ENCODE measurements around the gene KCNK10. TPM values are rescaled to one million over a fixed set of nuclear protein-coding genes. Genes with fewer than 3 reads are reported as not detected.

KCNK10 gene
- total and polyA plus RNA-seq, 10 of the 15 experiments (the other 5 are each of a cell fraction or from before 2014, with no cell fraction given) = 0.01 to 0.06 (median 0.02) TPM; not detected in 7

DNA sequence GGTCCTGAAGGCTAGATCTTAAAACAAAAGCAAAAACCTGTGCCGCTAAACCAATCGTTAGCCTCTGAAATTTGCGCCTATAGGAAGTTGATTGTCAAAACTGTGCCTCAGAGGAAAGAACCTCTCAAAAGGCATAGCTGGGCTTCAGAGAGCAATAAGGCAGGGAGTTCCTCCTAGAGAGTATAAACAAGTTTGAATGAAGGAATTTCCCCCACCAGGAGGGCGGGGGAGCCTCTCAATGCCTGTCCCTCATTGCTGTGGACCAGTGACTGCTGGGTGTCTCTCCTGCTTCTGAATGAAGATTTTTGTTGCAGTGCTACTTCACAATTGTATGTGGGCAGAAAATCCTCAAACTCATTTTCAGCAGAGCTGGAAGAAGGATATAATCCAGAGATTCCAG lies 88.6 kb downstream of the KCNK10 start (continued):
- TF ChIP-seq, protein P1, sequence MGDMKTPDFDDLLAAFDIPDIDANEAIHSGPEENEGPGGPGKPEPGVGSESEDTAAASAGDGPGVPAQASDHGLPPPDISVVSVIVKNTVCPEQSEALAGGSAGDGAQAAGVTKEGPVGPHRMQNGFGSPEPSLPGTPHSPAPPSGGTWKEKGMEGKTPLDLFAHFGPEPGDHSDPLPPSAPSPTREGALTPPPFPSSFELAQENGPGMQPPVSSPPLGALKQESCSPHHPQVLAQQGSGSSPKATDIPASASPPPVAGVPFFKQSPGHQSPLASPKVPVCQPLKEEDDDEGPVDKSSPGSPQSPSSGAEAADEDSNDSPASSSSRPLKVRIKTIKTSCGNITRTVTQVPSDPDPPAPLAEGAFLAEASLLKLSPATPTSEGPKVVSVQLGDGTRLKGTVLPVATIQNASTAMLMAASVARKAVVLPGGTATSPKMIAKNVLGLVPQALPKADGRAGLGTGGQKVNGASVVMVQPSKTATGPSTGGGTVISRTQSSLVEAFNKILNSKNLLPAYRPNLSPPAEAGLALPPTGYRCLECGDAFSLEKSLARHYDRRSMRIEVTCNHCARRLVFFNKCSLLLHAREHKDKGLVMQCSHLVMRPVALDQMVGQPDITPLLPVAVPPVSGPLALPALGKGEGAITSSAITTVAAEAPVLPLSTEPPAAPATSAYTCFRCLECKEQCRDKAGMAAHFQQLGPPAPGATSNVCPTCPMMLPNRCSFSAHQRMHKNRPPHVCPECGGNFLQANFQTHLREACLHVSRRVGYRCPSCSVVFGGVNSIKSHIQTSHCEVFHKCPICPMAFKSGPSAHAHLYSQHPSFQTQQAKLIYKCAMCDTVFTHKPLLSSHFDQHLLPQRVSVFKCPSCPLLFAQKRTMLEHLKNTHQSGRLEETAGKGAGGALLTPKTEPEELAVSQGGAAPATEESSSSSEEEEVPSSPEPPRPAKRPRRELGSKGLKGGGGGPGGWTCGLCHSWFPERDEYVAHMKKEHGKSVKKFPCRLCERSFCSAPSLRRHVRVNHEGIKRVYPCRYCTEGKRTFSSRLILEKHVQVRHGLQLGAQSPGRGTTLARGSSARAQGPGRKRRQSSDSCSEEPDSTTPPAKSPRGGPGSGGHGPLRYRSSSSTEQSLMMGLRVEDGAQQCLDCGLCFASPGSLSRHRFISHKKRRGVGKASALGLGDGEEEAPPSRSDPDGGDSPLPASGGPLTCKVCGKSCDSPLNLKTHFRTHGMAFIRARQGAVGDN (IDR thresholded peaks at IDR 0.05) = no peak
- TF ChIP-seq ZNF207 (IDR thresholded peaks at IDR 0.05; ENCODE audit: borderline replicate concordance) = no peak
- TF ChIP-seq, protein P2, sequence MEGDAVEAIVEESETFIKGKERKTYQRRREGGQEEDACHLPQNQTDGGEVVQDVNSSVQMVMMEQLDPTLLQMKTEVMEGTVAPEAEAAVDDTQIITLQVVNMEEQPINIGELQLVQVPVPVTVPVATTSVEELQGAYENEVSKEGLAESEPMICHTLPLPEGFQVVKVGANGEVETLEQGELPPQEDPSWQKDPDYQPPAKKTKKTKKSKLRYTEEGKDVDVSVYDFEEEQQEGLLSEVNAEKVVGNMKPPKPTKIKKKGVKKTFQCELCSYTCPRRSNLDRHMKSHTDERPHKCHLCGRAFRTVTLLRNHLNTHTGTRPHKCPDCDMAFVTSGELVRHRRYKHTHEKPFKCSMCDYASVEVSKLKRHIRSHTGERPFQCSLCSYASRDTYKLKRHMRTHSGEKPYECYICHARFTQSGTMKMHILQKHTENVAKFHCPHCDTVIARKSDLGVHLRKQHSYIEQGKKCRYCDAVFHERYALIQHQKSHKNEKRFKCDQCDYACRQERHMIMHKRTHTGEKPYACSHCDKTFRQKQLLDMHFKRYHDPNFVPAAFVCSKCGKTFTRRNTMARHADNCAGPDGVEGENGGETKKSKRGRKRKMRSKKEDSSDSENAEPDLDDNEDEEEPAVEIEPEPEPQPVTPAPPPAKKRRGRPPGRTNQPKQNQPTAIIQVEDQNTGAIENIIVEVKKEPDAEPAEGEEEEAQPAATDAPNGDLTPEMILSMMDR (IDR thresholded peaks at IDR 0.05 in 2 of 3, conservative IDR thresholded peaks at IDR 0.05 in 1 of 3; ENCODE audit: control insufficient read depth in 2 of 3, extremely low read depth in 1 of 3, insufficient read depth in 1 of 3, low read depth in 3 of 3, low read length in 3 of 3) = no peak

DNA sequence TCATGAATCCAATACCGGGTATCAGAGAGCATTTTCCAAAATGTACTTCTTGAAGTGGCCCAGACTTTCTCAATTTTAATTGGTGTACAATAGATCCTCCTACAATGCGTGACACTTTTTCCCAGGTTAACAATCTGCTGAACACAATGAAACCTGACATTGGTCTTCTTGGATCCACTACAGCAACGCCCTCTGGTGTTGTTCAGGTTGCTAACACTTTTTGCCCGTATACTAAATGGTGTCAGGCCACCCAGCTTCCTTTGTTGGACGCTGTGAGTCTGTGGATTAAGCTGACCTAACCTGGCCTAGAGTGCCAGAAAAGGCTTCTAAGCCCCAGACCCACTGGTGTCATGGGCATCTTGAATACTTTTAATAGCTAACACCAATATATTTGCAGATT lies 89.2 kb downstream of the KCNK10 start:
- SMC1A ChIA-PET (ENCODE audit: uncharacterized antibody, unreplicated experiment) = interaction anchor here (0.9 to 4.3 kb wide), 5 partner anchors 44 to 288 kb away, joined by 4 to 23 read pairs (median 6); no protein-coding TSS in a partner anchor
- POLR2A ChIA-PET = no interaction called here
- WGBS (ENCODE audit: insufficient coverage, insufficient replicate concordance, low lambda C conversion rate, missing lambda C conversion rate) = 34% methylated on average over 5 of the region's 5 CpGs
- H3K27me3 ChIP-seq (replicated peaks in 1 of 2; ENCODE audit: control insufficient read depth in 2 of 2, insufficient read depth in 2 of 2, low read length in 1 of 2) = no peaks in the 10 kb centered on the region
- H4K20me1 ChIP-seq (ENCODE audit: control insufficient read depth, insufficient read depth) = no peaks in the 10 kb centered on the region
- DNase-seq (ENCODE audit: low read depth, low spot score) (no peak), ATAC-seq (peak; percentile 64), FAIRE-seq (no peak)
- H3K9me3 ChIP-seq (replicated peaks; ENCODE audit: control insufficient read depth, insufficient read depth, low read length) = no peaks in the 10 kb centered on the region
- CTCF ChIA-PET = interaction anchor here (1.0 to 6.7 kb wide), 5 partner anchors 14 to 288 kb away, joined by 3 to 48 read pairs (median 23); no protein-coding TSS in a partner anchor
- H3K79me2 ChIP-seq (ENCODE audit: control insufficient read depth, insufficient read depth, low read length) = no peaks in the 10 kb centered on the region
- in situ Hi-C loops (cut with MboI) = loop anchor here (10.0 kb wide), 1 partner anchor 289 kb away; no protein-coding TSS in a partner anchor
- no peak overlapping the region for H3K9ac ChIP-seq (ENCODE audit: control insufficient read depth, insufficient read depth, low read length)
- no peaks in the 10 kb centered on the region for H3K36me3 ChIP-seq (ENCODE audit: control insufficient read depth in 2 of 2, insufficient read depth in 2 of 2, low read length in 1 of 2)
- H3K27ac ChIP-seq (ENCODE audit: control insufficient read depth, insufficient read depth) = no peak overlapping the region
- no peak overlapping the region for H3K4me3 ChIP-seq
- H3K4me1 ChIP-seq (ENCODE audit: control insufficient read depth, insufficient read depth, low read length) = no peaks in the 10 kb centered on the region
- no peak overlapping the region for H3K4me2 ChIP-seq (ENCODE audit: control insufficient read depth, insufficient read depth)
- RAD21 ChIA-PET (ENCODE audit: unreplicated experiment) = interaction anchor here (1.0 to 3.4 kb wide), 3 partner anchors 44 to 288 kb away, joined by 3 to 12 read pairs (median 5); no protein-coding TSS in a partner anchor
- BruUV-seq (replicated peaks) = no TSS peak
- H2AFZ ChIP-seq (ENCODE audit: control insufficient read depth, low read depth, low read length) = no peak overlapping the region
- intact Hi-C loops (cut with micrococcal nuclease; ENCODE audit: unreplicated experiment) = loop anchor here (2.0 kb wide), 2 partner anchors 45 to 289 kb away; no protein-coding TSS in a partner anchor
- TF ChIP-seq SMC3 (IDR thresholded peaks at IDR 0.05; ENCODE audit: borderline replicate concordance, low read length) = peak; percentile 30; the same call in 1 of the 2 replicates
- peak; percentile 40; the same call in 1 of the 2 replicates for TF ChIP-seq RAD21 (IDR thresholded peaks at IDR 0.05; ENCODE audit: insufficient read depth, low read depth, low read length)
- TF ChIP-seq HCFC1 (IDR thresholded peaks at IDR 0.05; ENCODE audit: low read length) = no peak
- no peak for TF ChIP-seq ZSCAN29 (IDR thresholded peaks at IDR 0.05)
- TF ChIP-seq, protein P3, sequence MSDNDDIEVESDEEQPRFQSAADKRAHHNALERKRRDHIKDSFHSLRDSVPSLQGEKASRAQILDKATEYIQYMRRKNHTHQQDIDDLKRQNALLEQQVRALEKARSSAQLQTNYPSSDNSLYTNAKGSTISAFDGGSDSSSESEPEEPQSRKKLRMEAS (IDR thresholded peaks at IDR 0.05; ENCODE audit: low read depth, low read length) = no peak
- TF ChIP-seq, protein P4, sequence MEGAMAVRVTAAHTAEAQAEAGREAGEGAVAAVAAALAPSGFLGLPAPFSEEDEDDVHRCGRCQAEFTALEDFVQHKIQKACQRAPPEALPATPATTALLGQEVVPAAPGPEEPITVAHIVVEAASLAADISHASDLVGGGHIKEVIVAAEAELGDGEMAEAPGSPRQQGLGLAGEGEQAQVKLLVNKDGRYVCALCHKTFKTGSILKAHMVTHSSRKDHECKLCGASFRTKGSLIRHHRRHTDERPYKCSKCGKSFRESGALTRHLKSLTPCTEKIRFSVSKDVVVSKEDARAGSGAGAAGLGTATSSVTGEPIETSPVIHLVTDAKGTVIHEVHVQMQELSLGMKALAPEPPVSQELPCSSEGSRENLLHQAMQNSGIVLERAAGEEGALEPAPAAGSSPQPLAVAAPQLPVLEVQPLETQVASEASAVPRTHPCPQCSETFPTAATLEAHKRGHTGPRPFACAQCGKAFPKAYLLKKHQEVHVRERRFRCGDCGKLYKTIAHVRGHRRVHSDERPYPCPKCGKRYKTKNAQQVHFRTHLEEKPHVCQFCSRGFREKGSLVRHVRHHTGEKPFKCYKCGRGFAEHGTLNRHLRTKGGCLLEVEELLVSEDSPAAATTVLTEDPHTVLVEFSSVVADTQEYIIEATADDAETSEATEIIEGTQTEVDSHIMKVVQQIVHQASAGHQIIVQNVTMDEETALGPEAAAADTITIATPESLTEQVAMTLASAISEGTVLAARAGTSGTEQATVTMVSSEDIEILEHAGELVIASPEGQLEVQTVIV (IDR thresholded peaks at IDR 0.05; ENCODE audit: borderline replicate concordance, partially characterized antibody) = no peak
- TF ChIP-seq HDGF (IDR thresholded peaks at IDR 0.05) = no peak
- TF ChIP-seq CHD4 (IDR thresholded peaks at IDR 0.05) = no peak
- TF ChIP-seq, protein P5, sequence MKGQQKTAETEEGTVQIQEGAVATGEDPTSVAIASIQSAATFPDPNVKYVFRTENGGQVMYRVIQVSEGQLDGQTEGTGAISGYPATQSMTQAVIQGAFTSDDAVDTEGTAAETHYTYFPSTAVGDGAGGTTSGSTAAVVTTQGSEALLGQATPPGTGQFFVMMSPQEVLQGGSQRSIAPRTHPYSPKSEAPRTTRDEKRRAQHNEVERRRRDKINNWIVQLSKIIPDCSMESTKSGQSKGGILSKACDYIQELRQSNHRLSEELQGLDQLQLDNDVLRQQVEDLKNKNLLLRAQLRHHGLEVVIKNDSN (IDR thresholded peaks at IDR 0.05; ENCODE audit: borderline replicate concordance, extremely low read length, insufficient read depth, low read depth, low read length) = no peak
